ENCODE results near the gene SLC7A8. TPM values are rescaled to one million over a fixed set of nuclear protein-coding genes. Genes with fewer than 3 reads are reported as not detected.

The SLC7A8 gene
- total RNA-seq, 1 donor from 2014 or later = 62.3 TPM

DNA sequence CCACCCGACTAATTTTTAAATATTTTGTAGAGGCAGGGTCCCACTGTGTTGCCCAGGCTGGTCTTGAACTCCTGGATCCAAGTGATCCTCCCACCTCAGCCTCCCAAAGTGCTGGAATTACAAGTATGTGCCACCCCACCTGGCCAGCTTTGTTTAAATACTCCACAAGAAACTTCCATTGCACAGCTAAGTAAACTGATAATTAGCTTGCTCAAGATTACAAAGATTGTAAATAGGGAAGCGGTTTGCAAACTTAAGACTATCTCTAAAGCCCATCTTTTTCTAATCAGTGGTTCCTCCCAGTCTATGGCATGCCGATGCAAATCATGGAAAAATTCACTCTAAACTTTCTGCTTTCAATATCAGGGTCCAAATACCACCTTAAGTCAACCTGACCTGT lies 9.7 kb downstream of the SLC7A8 start:
- no peak overlapping the region for H3K27ac Mint-ChIP-seq

DNA sequence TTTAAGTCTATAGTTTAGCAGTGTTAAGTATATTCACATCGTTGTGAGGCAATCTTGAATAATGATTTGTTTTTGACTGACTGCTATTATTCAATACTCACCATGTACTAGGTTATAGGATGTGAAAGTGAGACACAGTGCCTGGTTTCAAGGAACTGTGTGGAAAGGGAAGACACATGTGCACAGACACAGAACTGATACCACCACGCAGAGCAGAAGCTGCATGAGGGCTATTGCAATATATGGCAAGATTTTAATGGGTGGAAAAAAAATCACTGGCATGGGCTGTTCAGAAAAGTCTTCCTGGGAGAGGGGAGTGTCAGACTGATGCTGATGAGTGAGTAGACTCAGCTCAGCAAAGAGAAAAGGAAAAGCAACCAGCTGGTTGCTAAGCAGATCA lies 10.4 kb downstream of the SLC7A8 start:
- no peak for TF ChIP-seq CTCF (IDR thresholded peaks at IDR 0.05; ENCODE audit: unreplicated experiment)
- no peak overlapping the region for H3K4me3 Mint-ChIP-seq
- no peaks in the 10 kb centered on the region for H3K36me3 Mint-ChIP-seq
- peaks cover 66% of the 10 kb centered on the region for H3K4me1 Mint-ChIP-seq
- peak overlapping the region; percentile 62 for H3K27ac Mint-ChIP-seq
- H3K27me3 Mint-ChIP-seq (ENCODE audit: low read depth) = no peaks in the 10 kb centered on the region
- H3K9me3 Mint-ChIP-seq = no peaks in the 10 kb centered on the region
- no peak for DNase-seq (ENCODE audit: low spot score in 2 of 2, unreplicated experiment in 2 of 2)

More for the DNA sequence above, 9.7 kb downstream of the SLC7A8 start:
- H3K4me3 Mint-ChIP-seq = no peak overlapping the region
- H3K27me3 Mint-ChIP-seq (ENCODE audit: low read depth) = no peaks in the 10 kb centered on the region
- no peak for DNase-seq (ENCODE audit: low spot score in 2 of 2, unreplicated experiment in 2 of 2)
- peaks cover 59% of the 10 kb centered on the region for H3K4me1 Mint-ChIP-seq
- H3K9me3 Mint-ChIP-seq = no peaks in the 10 kb centered on the region
- H3K36me3 Mint-ChIP-seq = no peaks in the 10 kb centered on the region
- no peak for TF ChIP-seq CTCF (IDR thresholded peaks at IDR 0.05; ENCODE audit: unreplicated experiment)

GRCh38 chr14:23172574-23172973 lies 10.9 kb downstream of the SLC7A8 start:
- no peak overlapping the region for H3K4me3 Mint-ChIP-seq
- H3K27me3 Mint-ChIP-seq (ENCODE audit: low read depth) = no peaks in the 10 kb centered on the region
- no peak for DNase-seq (ENCODE audit: low spot score in 2 of 2, unreplicated experiment in 2 of 2)
- no peaks in the 10 kb centered on the region for H3K9me3 Mint-ChIP-seq
- peaks cover 69% of the 10 kb centered on the region for H3K4me1 Mint-ChIP-seq
- TF ChIP-seq CTCF (IDR thresholded peaks at IDR 0.05; ENCODE audit: unreplicated experiment) = no peak
- no peaks in the 10 kb centered on the region for H3K36me3 Mint-ChIP-seq
- no peak overlapping the region for H3K27ac Mint-ChIP-seq

DNA sequence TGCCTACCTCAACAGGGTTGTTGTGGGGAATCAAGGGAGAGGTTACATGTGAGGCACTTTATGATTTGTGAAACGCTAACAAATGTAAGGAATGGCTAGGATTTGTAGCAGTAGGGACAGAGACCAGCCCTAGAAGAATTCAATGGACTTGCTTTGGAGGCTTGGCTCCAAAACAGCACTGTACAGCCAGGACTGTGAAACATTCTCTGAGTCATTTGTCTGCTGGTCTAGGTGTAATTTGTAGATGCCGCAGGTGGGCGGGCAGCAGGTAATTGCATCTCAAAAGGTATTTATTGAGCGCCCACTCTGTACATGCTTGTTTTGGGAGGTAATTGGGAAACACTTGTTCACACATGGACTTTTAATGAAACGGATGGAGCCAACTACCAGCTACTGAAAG lies 11.4 kb downstream of the SLC7A8 start:
- Mint-ChIP-seq H3K4me1 (peaks cover 69% of the 10 kb centered on the region), H3K27ac (peak overlapping the region; percentile 78), H3K4me3 (no peak overlapping the region), H3K9me3 (no peaks in the 10 kb centered on the region), H3K36me3 (no peaks in the 10 kb centered on the region), H3K27me3 (ENCODE audit: low read depth) (no peaks in the 10 kb centered on the region)
- TF ChIP-seq CTCF (IDR thresholded peaks at IDR 0.05; ENCODE audit: unreplicated experiment) = no peak
- DNase-seq (ENCODE audit: low spot score in 2 of 2, unreplicated experiment in 2 of 2) = no peak

- H3K4me3 Mint-ChIP-seq = no peak overlapping the region
- H3K27me3 Mint-ChIP-seq (ENCODE audit: low read depth) = no peaks in the 10 kb centered on the region
- peak overlapping the region; percentile 78 for H3K27ac Mint-ChIP-seq
- DNase-seq (ENCODE audit: low spot score in 2 of 2, unreplicated experiment in 2 of 2) = no peak
- TF ChIP-seq CTCF (IDR thresholded peaks at IDR 0.05; ENCODE audit: unreplicated experiment) = no peak
- H3K36me3 Mint-ChIP-seq = peaks cover 2% of the 10 kb centered on the region
- H3K4me1 Mint-ChIP-seq = peaks cover 75% of the 10 kb centered on the region
- H3K9me3 Mint-ChIP-seq = no peaks in the 10 kb centered on the region
Observed at GRCh38 chr14:23171222-23171975, 12.1 kb downstream of the SLC7A8 start.
